CD4-positive, alpha-beta T cell treated with Interleukin-15 for 1 hour (primary cell): ENCODE results near the gene ATP2A2.
"Not testable (repeated sequence)": the region's sequence is repeated elsewhere in the genome, so short reads cannot be mapped to it uniquely, and the experiment has no call there.

Experiments
- DNase-seq: peaks from one replicate; pipeline ENCODE4 v3.0.0-alpha.2; 2020

Gene ATP2A2

GRCh38 chr12:110301065-110301806, 20.2 kb downstream of the ATP2A2 start:
- DNase-seq, result no peak

GRCh38 chr12:110304061-110304551, 23.1 kb downstream of the ATP2A2 start:
- DNase-seq, result no peak

GRCh38 chr12:110307372-110307771, 26.3 kb downstream of the ATP2A2 start:
- no peak for DNase-seq

GRCh38 chr12:110310763-110311162, 29.7 kb downstream of the ATP2A2 start:
- no peak for DNase-seq

- no peak for DNase-seq
These were observed 30.9 kb downstream of the ATP2A2 start for GRCh38 chr12:110311903-110312302.

- no peak for DNase-seq
These were observed 31.7 kb downstream of the ATP2A2 start for GRCh38 chr12:110312581-110313360.

- DNase-seq, result no peak
These were observed 33.3 kb downstream of the ATP2A2 start for GRCh38 chr12:110314308-110314707.

- DNase-seq, result no peak
These were observed 35.8 kb downstream of the ATP2A2 start for GRCh38 chr12:110316861-110317260.

GRCh38 chr12:110317911-110318310, 36.9 kb downstream of the ATP2A2 start:
- no peak for DNase-seq

GRCh38 chr12:110320550-110320949, 39.5 kb downstream of the ATP2A2 start:
- no peak for DNase-seq

- no peak for DNase-seq
These were observed 48.7 kb downstream of the ATP2A2 start for GRCh38 chr12:110329710-110330109.

- DNase-seq, result no peak
These were observed 49.1 kb downstream of the ATP2A2 start for GRCh38 chr12:110330124-110330523.

- no peak for DNase-seq
These were observed 49.5 kb downstream of the ATP2A2 start for GRCh38 chr12:110330544-110330943.

- no peak for DNase-seq
These were observed 52.2 kb downstream of the ATP2A2 start for GRCh38 chr12:110333201-110333600.

- DNase-seq, result no peak
These were observed 54.5 kb downstream of the ATP2A2 start for GRCh38 chr12:110335481-110336045.

GRCh38 chr12:110337912-110338710, 57.1 kb downstream of the ATP2A2 start:
- no peak for DNase-seq

- no peak for DNase-seq
These were observed 57.7 kb downstream of the ATP2A2 start for GRCh38 chr12:110338754-110339153.

- DNase-seq, result no peak
These were observed 58.3 kb downstream of the ATP2A2 start for GRCh38 chr12:110339184-110339952.

GRCh38 chr12:110340261-110340660, 59.2 kb downstream of the ATP2A2 start:
- DNase-seq, result not testable (repeated sequence)

GRCh38 chr12:110340706-110341105, 59.7 kb downstream of the ATP2A2 start:
- no peak for DNase-seq

- no peak for DNase-seq
These were observed 61.1 kb downstream of the ATP2A2 start for GRCh38 chr12:110342157-110342556.

GRCh38 chr12:110343114-110343513, 62.1 kb downstream of the ATP2A2 start:
- no peak for DNase-seq
